ENCODE data around the gene CAMSAP2. TPM values are rescaled to one million over a fixed set of nuclear protein-coding genes. Genes with fewer than 3 reads are reported as not detected.

Gene CAMSAP2
- total RNA-seq, 1 experiment from 2014 or later: 28.6 TPM

Other genes starting within 250 kb of the CAMSAP2 start
- 23.6 and 23.7 TPM in 2 replicates for gene KIF14, start 118.1 kb upstream of the CAMSAP2 start, total RNA-seq (2014; rRNA removed)
- gene DDX59, start 69.0 kb upstream of the CAMSAP2 start, total RNA-seq (2014; rRNA removed): 24.6 and 29.4 TPM in 2 replicates
- gene GPR25, start 134.1 kb downstream of the CAMSAP2 start, total RNA-seq (2014; rRNA removed): not detected in 2 replicates
- gene INAVA, start 156.0 kb downstream of the CAMSAP2 start, total RNA-seq (2014; rRNA removed): 102 and 128 TPM in 2 replicates